ENCODE data around the gene IMMP2L.

IMMP2L gene

DNA sequence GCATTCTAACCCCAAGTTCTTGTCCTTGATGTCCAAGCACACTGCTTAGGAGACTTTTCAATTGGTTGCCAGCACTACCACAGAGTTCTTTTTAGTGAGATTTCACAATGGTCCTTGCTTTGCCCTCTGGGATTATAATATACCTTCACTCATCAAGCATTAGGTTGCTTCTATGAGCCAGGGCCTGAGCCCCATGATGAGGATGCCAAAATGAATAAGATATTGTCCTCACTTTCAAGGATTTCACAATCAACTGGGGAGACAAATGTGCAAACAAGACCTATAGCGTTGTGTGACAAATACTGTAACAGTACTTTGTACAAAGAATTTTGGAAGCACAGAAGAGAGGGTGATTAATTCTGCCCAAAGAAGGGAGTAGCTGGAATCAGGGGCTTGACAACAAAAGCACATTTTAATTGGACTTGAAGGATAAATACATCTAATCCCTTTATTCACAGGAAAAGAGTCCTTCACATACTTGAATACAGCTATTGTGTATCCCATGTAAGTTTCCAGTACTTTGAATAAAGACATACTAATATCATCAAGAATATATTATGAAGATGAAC lies 734.9 kb downstream of the IMMP2L start:
- Mint-ChIP-seq H3K4me1 (no peaks in the 10 kb centered on the region), H3K36me3 (peaks cover 4% of the 10 kb centered on the region), H3K4me3 (no peak overlapping the region), H3K9me3 (peaks cover 1% of the 10 kb centered on the region), H3K27ac (no peak overlapping the region), H3K27me3 (no peaks in the 10 kb centered on the region)
- ATAC-seq (ENCODE audit: low read depth): no peak
- DNase-seq (ENCODE audit: low spot score in 2 of 2): no peak

DNA sequence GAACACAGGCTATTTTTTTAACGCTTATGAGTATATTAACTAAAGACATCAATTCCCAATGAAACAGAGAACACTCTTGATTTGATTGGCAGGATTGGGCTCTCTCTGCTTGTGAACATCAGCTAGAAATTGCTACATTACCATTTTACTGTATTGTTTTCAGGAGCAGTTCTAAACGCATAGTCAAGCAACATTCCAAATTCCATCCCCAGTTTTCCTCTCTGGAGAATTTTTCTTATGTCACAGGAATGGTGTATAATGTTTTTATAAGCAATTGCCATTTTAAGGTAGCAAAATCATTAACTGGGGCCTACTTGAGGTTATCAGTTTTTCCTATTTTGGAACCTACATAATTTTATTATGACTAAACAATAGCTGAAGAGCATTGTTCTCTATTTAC lies 748.3 kb downstream of the IMMP2L start:
- DNase-seq (ENCODE audit: low spot score in 2 of 2): no peak
- no peak overlapping the region for H3K4me3 Mint-ChIP-seq
- peaks cover under 1% of the 10 kb centered on the region for H3K36me3 Mint-ChIP-seq
- H3K27me3 Mint-ChIP-seq: no peaks in the 10 kb centered on the region
- H3K4me1 Mint-ChIP-seq: peaks cover 2% of the 10 kb centered on the region
- ATAC-seq (ENCODE audit: low read depth): no peak
- H3K27ac Mint-ChIP-seq: no peak overlapping the region
- H3K9me3 Mint-ChIP-seq: no peaks in the 10 kb centered on the region

DNA sequence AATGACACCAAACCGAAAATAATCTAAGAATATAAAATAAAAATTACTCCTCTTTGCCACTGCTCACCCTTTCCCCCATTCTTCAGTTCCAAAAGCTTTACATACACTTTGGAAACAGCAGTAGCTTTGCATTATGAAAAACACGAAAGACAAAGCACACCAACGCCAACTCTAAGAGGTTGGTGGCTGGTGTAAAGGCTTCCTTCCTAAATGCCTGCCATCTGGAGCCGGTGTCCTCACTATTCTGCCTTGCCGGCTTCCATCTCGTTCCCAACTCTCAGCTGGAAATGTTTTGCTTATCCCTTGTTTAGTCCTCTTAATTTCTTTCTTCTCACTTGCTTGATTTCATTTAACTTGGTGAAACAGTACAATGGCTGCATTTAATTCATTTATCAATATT lies 752.5 kb downstream of the IMMP2L start:
- Mint-ChIP-seq H3K4me1 (peaks cover 2% of the 10 kb centered on the region), H3K36me3 (no peaks in the 10 kb centered on the region), H3K9me3 (no peaks in the 10 kb centered on the region), H3K4me3 (no peak overlapping the region), H3K27ac (no peak overlapping the region), H3K27me3 (no peaks in the 10 kb centered on the region)
- ATAC-seq (ENCODE audit: low read depth): no peak
- no peak for DNase-seq (ENCODE audit: low spot score in 2 of 2)

DNA sequence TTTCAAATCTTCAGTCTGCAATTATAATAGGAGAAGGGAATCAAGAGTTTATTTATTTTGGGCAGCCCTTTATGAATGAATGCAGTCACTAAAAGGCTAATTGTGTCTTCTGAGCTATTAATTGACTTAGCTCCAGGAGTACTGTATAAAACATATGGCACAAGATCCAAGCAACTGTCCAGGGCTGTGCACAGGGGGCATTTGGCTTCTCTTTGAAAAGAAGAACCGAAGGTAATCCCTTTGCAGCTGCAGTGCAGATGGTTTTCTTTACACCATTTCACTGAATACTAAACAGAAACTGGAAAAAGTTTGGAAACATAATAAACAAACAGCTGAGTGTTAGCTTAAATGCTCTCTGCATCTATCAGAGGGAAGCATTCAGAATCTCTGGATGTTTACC lies 753.9 kb downstream of the IMMP2L start:
- no peak for DNase-seq (ENCODE audit: low spot score in 2 of 2)
- H3K36me3 Mint-ChIP-seq: no peaks in the 10 kb centered on the region
- H3K27me3 Mint-ChIP-seq: no peaks in the 10 kb centered on the region
- no peaks in the 10 kb centered on the region for H3K9me3 Mint-ChIP-seq
- H3K4me3 Mint-ChIP-seq: no peak overlapping the region
- no peak for ATAC-seq (ENCODE audit: low read depth)
- H3K27ac Mint-ChIP-seq: no peak overlapping the region
- H3K4me1 Mint-ChIP-seq: peaks cover 2% of the 10 kb centered on the region

DNA sequence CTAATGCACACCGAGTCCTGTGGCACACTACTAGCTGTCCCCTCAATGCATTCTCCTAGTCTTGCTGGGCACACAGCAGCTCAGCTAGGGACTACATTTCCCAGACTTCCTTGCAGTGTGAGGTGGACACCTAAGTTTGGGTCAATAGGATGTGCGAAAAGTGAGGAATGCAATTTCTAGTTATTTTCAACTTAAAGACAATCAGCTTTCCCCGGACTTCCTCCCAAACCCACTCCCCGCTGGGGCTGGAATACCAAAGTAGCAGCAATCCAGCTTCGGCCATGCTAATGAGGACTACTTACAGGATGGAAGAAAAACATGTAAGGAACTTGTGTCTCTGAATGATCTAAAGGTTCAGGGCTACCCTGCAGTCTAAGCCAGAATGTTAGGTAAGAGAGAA lies 757.8 kb downstream of the IMMP2L start:
- H3K27me3 Mint-ChIP-seq: no peaks in the 10 kb centered on the region
- no peaks in the 10 kb centered on the region for H3K4me1 Mint-ChIP-seq
- no peak overlapping the region for H3K4me3 Mint-ChIP-seq
- no peaks in the 10 kb centered on the region for H3K9me3 Mint-ChIP-seq
- DNase-seq (ENCODE audit: low spot score in 2 of 2) (no peak), ATAC-seq (ENCODE audit: low read depth) (no peak)
- no peak overlapping the region for H3K27ac Mint-ChIP-seq
- peaks cover 2% of the 10 kb centered on the region for H3K36me3 Mint-ChIP-seq

DNA sequence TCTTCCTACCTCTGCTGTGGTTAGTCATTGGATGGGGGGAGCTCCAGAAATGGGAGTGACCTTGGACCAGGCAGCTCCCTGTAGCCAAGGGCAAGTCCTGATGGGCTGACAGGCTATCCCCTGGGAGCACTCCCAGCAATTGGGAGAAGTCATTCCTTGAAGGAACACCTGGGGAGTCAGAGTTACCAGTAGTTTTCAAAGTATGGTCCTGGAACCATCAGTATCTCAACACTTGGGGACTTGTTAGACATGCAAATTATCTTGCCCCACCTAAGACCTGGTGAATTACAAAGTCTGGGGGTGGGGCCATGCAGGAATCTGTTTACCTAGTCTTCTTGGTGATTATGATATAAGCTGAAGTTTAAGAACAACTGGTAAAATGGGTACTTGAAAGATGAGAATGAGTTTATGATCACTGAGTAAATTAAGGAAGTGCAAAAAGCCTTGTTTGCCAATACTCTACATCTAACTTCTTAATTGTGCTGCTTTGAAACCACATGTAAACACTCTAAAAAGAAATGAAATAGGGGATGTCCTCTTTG lies 758.6 kb downstream of the IMMP2L start:
- no peaks in the 10 kb centered on the region for H3K27me3 Mint-ChIP-seq
- H3K36me3 Mint-ChIP-seq: peaks cover 2% of the 10 kb centered on the region
- no peak overlapping the region for H3K27ac Mint-ChIP-seq
- ATAC-seq (ENCODE audit: low read depth) (no peak), DNase-seq (ENCODE audit: low spot score in 2 of 2) (no peak)
- no peaks in the 10 kb centered on the region for H3K4me1 Mint-ChIP-seq
- H3K4me3 Mint-ChIP-seq: no peak overlapping the region
- H3K9me3 Mint-ChIP-seq: no peaks in the 10 kb centered on the region

DNA sequence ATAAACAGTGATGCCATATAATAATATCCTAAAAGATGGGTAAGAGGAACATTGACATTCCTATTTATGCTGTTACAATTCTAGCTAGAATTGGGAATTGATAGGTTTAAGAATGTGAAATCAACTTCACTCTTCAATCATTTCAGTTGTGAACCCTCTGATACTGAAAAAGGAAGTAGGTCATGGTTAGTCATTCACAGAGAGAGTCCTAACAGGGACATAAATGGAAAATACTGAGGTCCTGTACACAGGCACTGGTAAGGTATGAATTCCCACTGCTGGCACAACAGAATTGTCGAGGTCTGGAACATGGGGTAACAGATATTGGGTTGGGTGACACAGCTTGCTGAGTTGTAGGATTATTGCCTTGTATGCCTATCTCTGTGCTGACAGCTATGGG lies 760.8 kb downstream of the IMMP2L start:
- no peak overlapping the region for H3K4me3 Mint-ChIP-seq
- H3K9me3 Mint-ChIP-seq: no peaks in the 10 kb centered on the region
- H3K36me3 Mint-ChIP-seq: peaks cover 2% of the 10 kb centered on the region
- no peak for ATAC-seq (ENCODE audit: low read depth)
- H3K27ac Mint-ChIP-seq: no peak overlapping the region
- no peaks in the 10 kb centered on the region for H3K4me1 Mint-ChIP-seq
- no peaks in the 10 kb centered on the region for H3K27me3 Mint-ChIP-seq
- DNase-seq (ENCODE audit: low spot score in 2 of 2): no peak

DNA sequence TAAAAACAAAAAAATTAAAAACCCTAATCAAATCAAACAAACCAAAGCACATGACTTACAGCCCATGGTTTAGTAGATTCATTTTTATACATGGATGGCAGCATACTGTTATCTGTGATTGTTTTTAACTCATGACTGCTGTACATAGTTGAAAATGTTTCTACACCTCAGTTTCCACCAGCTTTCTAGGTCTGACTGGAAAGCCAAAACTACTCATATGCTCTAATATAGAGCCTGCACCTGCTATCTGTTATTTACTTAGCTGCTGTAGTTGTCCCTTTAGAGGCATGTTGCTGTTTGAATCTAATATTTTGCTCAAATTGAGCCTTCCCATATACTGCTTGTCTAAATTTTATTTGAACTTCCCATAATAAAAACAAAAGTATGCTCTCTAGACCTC lies 761.3 kb downstream of the IMMP2L start:
- no peak overlapping the region for H3K27ac Mint-ChIP-seq
- ATAC-seq (ENCODE audit: low read depth): no peak

DNA sequence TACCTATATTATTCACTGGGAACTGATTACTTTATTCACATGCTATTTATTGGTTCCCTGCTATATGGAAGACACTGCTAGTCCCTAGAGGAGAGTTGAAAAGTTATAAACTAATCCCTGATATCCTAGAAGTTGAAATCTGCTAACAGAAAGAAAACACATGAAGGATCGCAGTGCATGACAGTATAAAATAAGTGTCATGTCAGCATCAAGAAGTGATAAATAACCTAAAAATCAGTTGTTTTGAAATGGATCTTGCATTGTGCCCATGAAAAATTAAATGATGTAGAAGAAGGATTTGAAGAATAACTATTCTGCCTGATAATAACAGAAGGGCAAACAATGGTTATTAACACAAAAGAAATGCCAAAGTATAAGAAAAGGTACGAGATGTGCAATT lies 764.6 kb downstream of the IMMP2L start:
- ATAC-seq (ENCODE audit: low read depth): no peak
- no peak for DNase-seq (ENCODE audit: low spot score in 2 of 2)
- Mint-ChIP-seq H3K27me3 (no peaks in the 10 kb centered on the region), H3K4me1 (no peaks in the 10 kb centered on the region), H3K4me3 (no peak overlapping the region), H3K27ac (no peak overlapping the region), H3K36me3 (peaks cover 2% of the 10 kb centered on the region), H3K9me3 (no peaks in the 10 kb centered on the region)

More for the DNA sequence above, 761.3 kb downstream of the IMMP2L start:
- Mint-ChIP-seq H3K4me3 (no peak overlapping the region), H3K9me3 (no peaks in the 10 kb centered on the region), H3K27me3 (no peaks in the 10 kb centered on the region), H3K4me1 (no peaks in the 10 kb centered on the region), H3K36me3 (peaks cover 2% of the 10 kb centered on the region)
- DNase-seq (ENCODE audit: low spot score in 2 of 2): no peak

DNA sequence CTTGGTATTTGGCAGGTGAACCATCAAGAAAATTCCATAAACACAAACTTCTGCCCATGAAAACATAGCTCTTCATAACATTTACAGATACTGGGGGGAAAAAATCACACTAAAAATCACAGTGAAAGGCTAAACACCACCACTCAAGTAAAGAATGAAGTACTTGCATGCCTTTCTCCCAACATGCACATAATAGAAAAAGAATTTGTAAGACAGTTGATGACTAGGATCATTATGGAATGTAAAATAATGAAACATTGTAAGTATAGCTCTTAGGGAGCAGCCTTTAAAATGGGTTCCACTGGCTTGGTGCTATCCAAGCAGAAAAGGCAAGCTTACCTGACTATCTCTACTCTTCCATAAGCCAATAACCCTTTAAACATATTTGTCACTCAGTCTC lies 771.3 kb downstream of the IMMP2L start:
- Mint-ChIP-seq H3K9me3 (no peaks in the 10 kb centered on the region), H3K27me3 (no peaks in the 10 kb centered on the region), H3K4me3 (no peak overlapping the region), H3K4me1 (no peaks in the 10 kb centered on the region), H3K27ac (no peak overlapping the region), H3K36me3 (peaks cover 2% of the 10 kb centered on the region)
- ATAC-seq (ENCODE audit: low read depth): no peak
- DNase-seq (ENCODE audit: low spot score in 2 of 2): no peak

DNA sequence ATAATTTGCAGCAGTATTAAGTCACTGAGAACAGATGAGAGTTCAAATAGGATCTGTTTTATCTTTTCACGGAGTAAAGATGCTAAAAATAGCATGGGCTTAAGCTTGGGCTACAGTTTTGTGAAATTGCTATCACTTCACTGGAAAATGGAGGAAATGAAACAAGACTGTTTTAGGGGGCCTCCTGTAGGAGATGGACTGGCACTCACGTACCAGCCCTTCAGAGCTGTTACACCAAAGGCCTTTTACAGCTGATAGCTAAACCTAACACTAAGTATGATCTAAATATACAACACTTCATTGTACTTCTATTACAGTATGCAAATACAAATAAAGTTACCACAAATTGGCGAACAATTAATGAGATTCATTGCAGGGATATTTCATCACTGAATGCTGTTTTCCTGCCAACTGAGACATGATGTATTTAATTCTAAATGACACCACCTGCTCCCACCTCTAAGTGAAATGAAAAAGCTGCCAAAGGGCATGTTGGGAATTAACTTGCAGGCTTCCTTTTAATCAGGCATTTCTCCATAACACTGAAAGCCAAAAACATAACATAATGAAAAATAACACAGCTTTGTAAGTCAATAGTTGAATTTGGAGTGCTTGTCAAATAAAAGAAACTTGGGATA lies 775.8 kb downstream of the IMMP2L start:
- Mint-ChIP-seq H3K36me3 (no peaks in the 10 kb centered on the region), H3K4me1 (no peaks in the 10 kb centered on the region), H3K27me3 (no peaks in the 10 kb centered on the region), H3K4me3 (no peak overlapping the region), H3K9me3 (no peaks in the 10 kb centered on the region), H3K27ac (no peak overlapping the region)
- DNase-seq (ENCODE audit: low spot score in 2 of 2): no peak
- no peak for ATAC-seq (ENCODE audit: low read depth)

DNA sequence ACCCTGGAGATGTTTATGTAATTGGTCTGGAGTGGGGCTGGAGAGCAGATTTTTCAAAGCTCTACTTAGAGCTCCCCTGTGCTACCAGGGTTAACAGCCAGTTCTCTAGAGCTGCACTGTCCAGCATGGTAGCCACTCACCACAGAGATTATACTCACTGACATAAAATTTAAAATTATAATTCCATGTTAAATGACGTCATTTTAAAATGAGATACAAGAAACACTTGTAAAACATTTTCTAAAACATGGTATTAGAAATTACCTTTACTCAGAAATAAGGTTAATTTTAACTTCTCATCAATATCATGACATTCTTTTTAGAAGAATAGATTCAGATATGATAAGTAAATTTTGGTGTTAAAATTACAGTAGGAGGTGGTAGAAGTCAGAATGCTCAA lies 777.5 kb downstream of the IMMP2L start:
- Mint-ChIP-seq H3K4me3 (no peak overlapping the region), H3K27ac (no peak overlapping the region), H3K9me3 (no peaks in the 10 kb centered on the region), H3K36me3 (no peaks in the 10 kb centered on the region), H3K27me3 (no peaks in the 10 kb centered on the region), H3K4me1 (no peaks in the 10 kb centered on the region)
- ATAC-seq (ENCODE audit: low read depth) (no peak), DNase-seq (ENCODE audit: low spot score in 2 of 2) (no peak)

DNA sequence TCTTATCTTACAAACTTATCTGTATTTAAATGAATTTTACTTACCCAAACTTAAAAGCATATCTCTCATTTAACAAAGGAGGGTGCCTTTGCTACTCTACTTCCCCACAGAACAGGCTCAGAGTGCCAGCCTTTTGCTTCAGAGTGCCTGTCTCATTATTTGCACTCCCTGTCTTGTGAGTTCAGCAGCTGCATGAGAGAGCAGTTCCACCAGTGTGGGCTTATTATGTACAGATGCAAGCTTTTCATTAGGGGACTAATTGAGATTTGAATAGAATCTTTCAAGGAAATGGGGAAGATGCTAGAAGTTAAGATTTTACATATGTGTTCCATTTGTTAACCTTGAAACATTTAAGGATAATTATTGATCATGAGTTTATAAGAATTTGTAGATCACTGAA lies 781.6 kb downstream of the IMMP2L start:
- Mint-ChIP-seq H3K36me3 (peaks cover 3% of the 10 kb centered on the region), H3K27me3 (no peaks in the 10 kb centered on the region), H3K9me3 (no peaks in the 10 kb centered on the region), H3K4me3 (no peak overlapping the region), H3K4me1 (no peaks in the 10 kb centered on the region), H3K27ac (no peak overlapping the region)
- ATAC-seq (ENCODE audit: low read depth): no peak
- no peak for DNase-seq (ENCODE audit: low spot score in 2 of 2)

DNA sequence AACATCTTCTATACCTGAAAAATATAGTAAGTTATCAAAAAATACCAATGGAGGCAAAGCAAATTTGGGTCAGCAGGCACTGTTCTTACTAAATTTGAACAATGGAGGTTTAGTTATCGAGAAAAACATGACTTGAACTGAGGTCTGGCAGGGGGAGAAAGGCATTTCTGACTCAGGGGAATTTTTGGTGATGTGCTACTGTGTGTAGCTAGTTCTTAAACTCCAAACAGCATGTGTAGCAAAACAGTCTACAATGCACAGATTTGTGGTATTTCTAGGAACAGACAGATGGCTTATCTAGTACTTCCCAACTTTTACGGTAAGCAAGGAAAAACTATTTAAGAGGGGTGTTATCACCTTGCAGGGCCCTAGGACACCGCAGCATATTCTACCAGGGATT lies 783.0 kb downstream of the IMMP2L start:
- no peak overlapping the region for H3K27ac Mint-ChIP-seq
- H3K9me3 Mint-ChIP-seq: no peaks in the 10 kb centered on the region
- DNase-seq (ENCODE audit: low spot score in 2 of 2) (no peak), ATAC-seq (ENCODE audit: low read depth) (no peak)
- H3K36me3 Mint-ChIP-seq: peaks cover 3% of the 10 kb centered on the region
- H3K27me3 Mint-ChIP-seq: no peaks in the 10 kb centered on the region
- no peaks in the 10 kb centered on the region for H3K4me1 Mint-ChIP-seq
- H3K4me3 Mint-ChIP-seq: no peak overlapping the region

DNA sequence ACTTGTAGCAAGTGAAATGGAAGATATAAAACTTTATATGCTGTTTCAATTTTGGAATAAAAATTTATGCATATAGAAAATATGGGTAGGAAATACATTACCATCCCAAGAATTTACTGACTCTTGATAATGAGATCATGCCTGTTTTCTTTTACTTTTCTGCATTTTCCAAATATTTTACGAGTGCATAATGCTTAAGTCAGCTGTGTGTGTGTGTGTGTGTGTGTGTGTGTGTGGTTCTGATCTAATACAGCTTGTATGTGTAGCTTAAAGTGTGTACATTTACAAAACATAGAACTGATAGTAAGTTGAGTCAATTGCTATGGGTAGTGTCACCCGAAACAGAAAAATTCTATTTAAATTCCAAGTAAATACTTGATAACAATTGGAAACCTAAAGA lies 787.2 kb downstream of the IMMP2L start:
- Mint-ChIP-seq H3K4me1 (no peaks in the 10 kb centered on the region), H3K9me3 (no peaks in the 10 kb centered on the region), H3K4me3 (no peak overlapping the region), H3K27ac (no peak overlapping the region), H3K36me3 (peaks cover 3% of the 10 kb centered on the region), H3K27me3 (no peaks in the 10 kb centered on the region)
- DNase-seq (ENCODE audit: low spot score in 2 of 2) (no peak), ATAC-seq (ENCODE audit: low read depth) (no peak)
